IMR-90 (cell line): ENCODE results near the gene GMPPA. TPM values are rescaled to one million over a fixed set of nuclear protein-coding genes. Genes with fewer than 3 reads are reported as not detected.
A peak's percentile ranks its signal among the peaks of the same experiment; 100 is the strongest.

ENCODE experiments used
- ATAC-seq: fragments of 200-7000 bp; cut with Tn5 transposase; 2 replicates; pipeline ENCODE4 v1.9.1; 2020; ENCODE audit warnings: low read depth, mild to moderate bottlenecking, moderate library complexity
- BruUV-seq: library from RNA; stranded (reverse); fragments of 400-500 nt; replicated peaks from 2 replicates; lab custom pipeline; 2021; lab: Mats Ljungman, UMichigan
- CTCF ChIA-PET: fragments of 300-600 bp; formaldehyde crosslinking; extraction: SDS; loops from one replicate; lab custom pipeline; 2021; ENCODE audit warnings: antibody characterized with exemption; lab: Yijun Ruan, JAX
- POLR2A ChIA-PET: fragments of 300-600 bp; sonication (Branson Sonifier 250); formaldehyde crosslinking; loops from one replicate; lab custom pipeline; 2022; ENCODE audit warnings: antibody characterized with exemption; ENCODE audit not compliant: unreplicated experiment; lab: Charles Lee
- DNase-seq: peaks from one replicate; pipeline ENCODE4 v3.0.0; 2013
- H2AFZ ChIP-seq: replicated peaks from 2 replicates; pipeline ENCODE3; 2013; ENCODE audit warnings: low read length, mild to moderate bottlenecking; ENCODE audit not compliant: poor library complexity
- H2AK5ac ChIP-seq: 2 replicates; pipeline ENCODE4 v1.6.1; 2013; ENCODE audit warnings: low read depth, low read length, inconsistent platforms
- H2AK9ac ChIP-seq: replicated peaks from 2 replicates; pipeline ENCODE3; 2013; ENCODE audit warnings: mild to moderate bottlenecking, low read depth, low read length, moderate library complexity; ENCODE audit not compliant: poor library complexity
- H2BK120ac ChIP-seq: 2 replicates; pipeline ENCODE4 v1.6.1; 2013; ENCODE audit warnings: low read depth, low read length, inconsistent platforms
- H2BK15ac ChIP-seq: 3 replicates; pipeline ENCODE4 v1.6.1; 2013; ENCODE audit warnings: low read depth, low read length, inconsistent platforms
- H2BK20ac ChIP-seq: 2 replicates; pipeline ENCODE4 v1.6.1; 2013; ENCODE audit warnings: low read depth, mild to moderate bottlenecking, inconsistent platforms, low read length, moderate library complexity
- H2BK5ac ChIP-seq: 2 replicates; pipeline ENCODE4 v1.6.1; 2013; ENCODE audit warnings: mild to moderate bottlenecking, low read depth, low read length, inconsistent platforms; ENCODE audit not compliant: poor library complexity, severe bottlenecking
- H3K14ac ChIP-seq: replicated peaks from 2 replicates; pipeline ENCODE4 v1.6.1; 2013; ENCODE audit warnings: low read depth, low read length, inconsistent platforms
- H3K18ac ChIP-seq: 2 replicates; pipeline ENCODE4 v1.6.1; 2013; ENCODE audit warnings: low read depth, low read length, control low read depth
- H3K23ac ChIP-seq: 2 replicates; pipeline ENCODE4 v1.6.1; 2013; ENCODE audit warnings: low read depth, low read length, inconsistent platforms
- H3K27ac ChIP-seq: 2 replicates; pipeline ENCODE4 v1.5.1; 2013; ENCODE audit warnings: mild to moderate bottlenecking, control low read depth, low read length; ENCODE audit not compliant: insufficient read depth
- H3K27me3 ChIP-seq: 2 replicates; pipeline ENCODE4 v1.6.1; 2013; ENCODE audit warnings: low read length; ENCODE audit not compliant: control insufficient read depth, insufficient read depth
- H3K36me3 ChIP-seq: 2 replicates; pipeline ENCODE4 v1.6.1; 2013; ENCODE audit warnings: low read length, mixed read lengths; ENCODE audit not compliant: control insufficient read depth, insufficient read depth
- H3K4ac ChIP-seq: 2 replicates; pipeline ENCODE4 v1.6.1; 2013; ENCODE audit warnings: low read depth, low read length, inconsistent platforms
- H3K4me1 ChIP-seq: 2 replicates; pipeline ENCODE4 v1.6.1; 2013; ENCODE audit warnings: low read length, mixed read lengths; ENCODE audit not compliant: control insufficient read depth, insufficient read depth
- H3K4me2 ChIP-seq: 2 replicates; pipeline ENCODE4 v1.6.1; 2013; ENCODE audit warnings: low read depth, mild to moderate bottlenecking, control low read depth, low read length, moderate library complexity
- H3K4me3 ChIP-seq: 2 replicates; pipeline ENCODE4 v1.5.1; 2013; ENCODE audit warnings: low read depth, mild to moderate bottlenecking, control low read depth, low read length, moderate library complexity; ENCODE audit not compliant: insufficient read depth
- H3K56ac ChIP-seq: 2 replicates; pipeline ENCODE4 v1.6.1; 2013; ENCODE audit warnings: low read length, inconsistent platforms; ENCODE audit not compliant: insufficient read depth; ENCODE audit errors: extremely low read depth
- H3K79me1 ChIP-seq, 2 experiments: 2 replicates each; pipeline ENCODE4 v1.6.1; 2013; ENCODE audit warnings: low read length in 2 of 2, inconsistent platforms in 1 of 2, low read depth in 1 of 2
- H3K9ac ChIP-seq: 2 replicates; pipeline ENCODE4 v1.6.1; 2013; ENCODE audit warnings: low read depth, low read length, control low read depth
- H3K9me1 ChIP-seq: 2 replicates; pipeline ENCODE4 v1.6.1; 2013; ENCODE audit warnings: low read length, inconsistent platforms; ENCODE audit not compliant: insufficient read depth
- H3K9me3 ChIP-seq: 2 replicates; pipeline ENCODE4 v1.6.1; 2013; ENCODE audit warnings: low read length; ENCODE audit not compliant: control insufficient read depth, insufficient read depth
- H4K20me1 ChIP-seq: 2 replicates; pipeline ENCODE4 v1.6.1; 2013; ENCODE audit warnings: low read length, inconsistent platforms; ENCODE audit not compliant: insufficient read depth
- H4K5ac ChIP-seq: 2 replicates; pipeline ENCODE4 v1.6.1; 2013; ENCODE audit warnings: mild to moderate bottlenecking, low read depth, low read length, control low read depth
- H4K8ac ChIP-seq, 2 experiments: 2 replicates each; pipeline ENCODE4 v1.6.1; 2013; ENCODE audit warnings: low read depth in 2 of 2, low read length in 2 of 2, control low read depth in 1 of 2, inconsistent platforms in 1 of 2
- H4K91ac ChIP-seq: 2 replicates; pipeline ENCODE4 v1.6.1; 2013; ENCODE audit warnings: low read depth, low read length, inconsistent platforms; ENCODE audit not compliant: insufficient read depth
- BHLHE40 ChIP-seq: fragments of 150-350 bp; IDR thresholded peaks from 2 replicates; pipeline ENCODE4 v1.6.1; 2016; ENCODE audit warnings: mild to moderate bottlenecking, low read depth, low read length
- CHD1 ChIP-seq: IDR thresholded peaks from 2 replicates; pipeline ENCODE4 v1.6.1; 2012; ENCODE audit warnings: low read depth, low read length, improper control_type of control experiment
- ELK1 ChIP-seq: fragments of 150-350 bp; IDR thresholded peaks from 2 replicates; pipeline ENCODE4 v1.6.1; 2016; ENCODE audit warnings: low read depth, mild to moderate bottlenecking, low read length, moderate library complexity, borderline replicate concordance
- MAZ ChIP-seq: IDR thresholded peaks from 2 replicates; pipeline ENCODE4 v1.6.1; 2012; ENCODE audit warnings: low read depth, mild to moderate bottlenecking, low read length, improper control_type of control experiment, moderate library complexity, borderline replicate concordance
- NFE2L2 ChIP-seq: fragments of 150-350 bp; IDR thresholded peaks from 2 replicates; pipeline ENCODE4 v1.6.1; 2016; ENCODE audit warnings: low read depth, mild to moderate bottlenecking, low read length
- RAD21 ChIP-seq: IDR thresholded peaks from 2 replicates; pipeline ENCODE4 v1.6.1; 2012; ENCODE audit warnings: low read length, improper control_type of control experiment
- SMC3 ChIP-seq: fragments of 150-350 bp; IDR thresholded peaks from 2 replicates; pipeline ENCODE4 v1.6.1; 2016; ENCODE audit warnings: low read depth, mild to moderate bottlenecking, antibody characterized with exemption, low read length, moderate library complexity
- USF2 ChIP-seq: fragments of 150-350 bp; IDR thresholded peaks from 2 replicates; pipeline ENCODE4 v1.6.1; 2017; ENCODE audit warnings: mild to moderate bottlenecking, antibody characterized with exemption, low read length, low read depth
- WGBS, 2 experiments: methylation state at CpG; one replicate each; pipeline versions ENCODE4 v1.1.5 to v1.1.7; 2013; ENCODE audit warnings: missing lambda C conversion rate in 2 of 2; ENCODE audit not compliant: insufficient read length in 1 of 2; ENCODE audit errors: extremely low coverage in 2 of 2; 5-methylcytosine and 5-hydroxymethylcytosine counted together
- dilution Hi-C: fragments of 300-500 bp; cut with HindIII; formaldehyde crosslinking; loops from one replicate; pipeline ENCODE4 v1.14.3; 2018; ENCODE audit warnings: low sequenced_read_pairs; ENCODE audit not compliant: unreplicated experiment
- in situ Hi-C: fragments of 300-500 bp; cut with MboI; formaldehyde crosslinking; loops from 3 replicates; pipeline ENCODE4 v1.14.3; 2019; ENCODE audit warnings: low sequenced_read_pairs, inconsistent platforms, mixed read lengths
- intact Hi-C: fragments of 100-400 bp; cut with micrococcal nuclease; formaldehyde crosslinking; loops from 2 replicates; pipeline ENCODE4 v1.10.0; 2022
- polyA plus RNA-seq, 3 experiments: library from polyadenylated mRNA; depleted of rRNA; stranded (reverse); fragments of >200 nt; gene quantifications; 2 replicates each; pipeline ENCODE4 v1.2.3, GENCODE V29; 2012; ENCODE audit warnings: low replicate concordance in 1 of 3
- total RNA-seq: library from RNA; depleted of rRNA; stranded (reverse); fragments of >200 nt; gene quantifications from 2 replicates; pipeline ENCODE4 v1.2.3, GENCODE V29; 2012

GMPPA gene
- total and polyA plus RNA-seq, 2 of the 4 experiments (the other 2 are of a cell fraction) = 103 to 134 TPM

- CTCF ChIA-PET = interaction anchor here (0.8 kb wide), 1 partner anchor 86 kb away, joined by 3 read pairs; no protein-coding TSS in a partner anchor
- no peak overlapping the region for H3K14ac ChIP-seq
- H3K36me3 ChIP-seq = peaks cover 32% of the 10 kb centered on the region; the same call in 1 of the 2 replicates
- H2BK5ac ChIP-seq = no peak overlapping the region
- H3K4ac ChIP-seq = no peak overlapping the region
- no peak overlapping the region for H3K23ac ChIP-seq
- no peak overlapping the region for H3K9ac ChIP-seq
- TF ChIP-seq CHD1 (no peak), ELK1 (no peak), SMC3 (no peak), MAZ (no peak), RAD21 (no peak), NFE2L2 (no peak), BHLHE40 (no peak), USF2 (no peak)
- POLR2A ChIA-PET = no interaction called here
- no peak overlapping the region for H3K27ac ChIP-seq
- no peak overlapping the region for H2AK5ac ChIP-seq
- no peak overlapping the region for H2BK15ac ChIP-seq
- intact Hi-C loops = no loop called here
- in situ Hi-C loops = no loop called here
- H3K4me3 ChIP-seq = no peak overlapping the region
- no peak overlapping the region for H2BK120ac ChIP-seq
- no peaks in the 10 kb centered on the region for H3K9me1 ChIP-seq
- H3K4me2 ChIP-seq = no peak overlapping the region
- DNase-seq (no peak), ATAC-seq (no peak)
- no peaks in the 10 kb centered on the region for H4K20me1 ChIP-seq
- H4K8ac ChIP-seq = no peak overlapping the region
- no peak overlapping the region for H3K56ac ChIP-seq
- H2AK9ac ChIP-seq = peak overlapping the region; percentile 51
- WGBS, 2 experiments = 93% methylated on average over 11 of the region's 17 CpGs; no CpG with 5 or more reads in 1 of the 2 experiments
- no peaks in the 10 kb centered on the region for H3K9me3 ChIP-seq
- H2AFZ ChIP-seq = no peak overlapping the region
- BruUV-seq = no TSS peak
- H2BK20ac ChIP-seq = no peak overlapping the region
- H3K18ac ChIP-seq = no peak overlapping the region
- H4K91ac ChIP-seq = no peak overlapping the region
- no peaks in the 10 kb centered on the region for H3K79me1 ChIP-seq
- H4K5ac ChIP-seq = no peak overlapping the region
- dilution Hi-C loops = no loop called here
- H3K27me3 ChIP-seq = no peaks in the 10 kb centered on the region
- H3K4me1 ChIP-seq = no peaks in the 10 kb centered on the region
Observed at GRCh38 chr2:219488149-219488843, 10.4 kb upstream of the GMPPA start.
